Activated naive CD4-positive, alpha-beta T cell treated with anti-CD3 and anti-CD28 coated beads, Interleukin-2, amount 10 ng/mL, durations not matched to agents 7 days and 5 days (primary cell): ENCODE results near the gene DNAH14.
"Not testable (repeated sequence)": the region's sequence is repeated elsewhere in the genome, so short reads cannot be mapped to it uniquely, and the experiment has no call there.

ENCODE experiments used
- CTCF ChIA-PET: fragments of 350-600 bp; sonication (Branson Sonifier 250); formaldehyde crosslinking; loops from one replicate; lab custom pipeline; 2021; ENCODE audit warnings: antibody characterized with exemption; lab: Charles Lee
- DNase-seq: peaks from one replicate; pipeline ENCODE4 v3.0.0-alpha.2; 2020
- H3K27ac Mint-ChIP-seq: one replicate; pipeline ENCODE4 v1.8.0; 2021; ENCODE audit warnings: mild to moderate bottlenecking, moderate library complexity, mixed read lengths
- H3K27me3 Mint-ChIP-seq: one replicate; pipeline ENCODE4 v1.8.0; 2021; ENCODE audit warnings: mild to moderate bottlenecking, mixed read lengths
- H3K36me3 Mint-ChIP-seq: one replicate; pipeline ENCODE4 v1.8.0; 2021; ENCODE audit warnings: mixed read lengths
- H3K4me1 Mint-ChIP-seq: one replicate; pipeline ENCODE4 v1.8.0; 2021; ENCODE audit warnings: mixed read lengths
- H3K4me3 Mint-ChIP-seq: one replicate; pipeline ENCODE4 v1.8.0; 2021; ENCODE audit warnings: mild to moderate bottlenecking, moderate library complexity, mixed read lengths
- H3K9me3 Mint-ChIP-seq: one replicate; pipeline ENCODE4 v1.8.0; 2021; ENCODE audit warnings: mixed read lengths

DNAH14 gene

GRCh38 chr1:225355863-225356262 is 426.4 kb downstream of the DNAH14 start:
- CTCF ChIA-PET, result no interaction called here
- no peak for DNase-seq
- H3K36me3 Mint-ChIP-seq, result no peaks in the 10 kb centered on the region
- no peak overlapping the region for H3K4me3 Mint-ChIP-seq
- H3K27ac Mint-ChIP-seq, result no peak overlapping the region
- H3K27me3 Mint-ChIP-seq, result peaks cover 19% of the 10 kb centered on the region
- no peaks in the 10 kb centered on the region for H3K4me1 Mint-ChIP-seq
- no peaks in the 10 kb centered on the region for H3K9me3 Mint-ChIP-seq

- Mint-ChIP-seq H3K9me3 (no peaks in the 10 kb centered on the region), H3K4me3 (no peak overlapping the region), H3K27me3 (peaks cover 13% of the 10 kb centered on the region), H3K36me3 (no peaks in the 10 kb centered on the region), H3K4me1 (peaks cover 5% of the 10 kb centered on the region), H3K27ac (no peak overlapping the region)
- CTCF ChIA-PET, result no interaction called here
- no peak for DNase-seq
These were observed 430.6 kb downstream of the DNAH14 start for GRCh38 chr1:225360119-225360518.

GRCh38 chr1:225361176-225361575 is 431.7 kb downstream of the DNAH14 start:
- Mint-ChIP-seq H3K4me1 (peaks cover 5% of the 10 kb centered on the region), H3K27ac (no peak overlapping the region), H3K4me3 (no peak overlapping the region), H3K27me3 (peaks cover 10% of the 10 kb centered on the region), H3K36me3 (no peaks in the 10 kb centered on the region), H3K9me3 (no peaks in the 10 kb centered on the region)
- CTCF ChIA-PET, result no interaction called here
- DNase-seq, result no peak

- Mint-ChIP-seq H3K4me3 (no peak overlapping the region), H3K27ac (no peak overlapping the region), H3K9me3 (no peaks in the 10 kb centered on the region), H3K36me3 (no peaks in the 10 kb centered on the region), H3K4me1 (peaks cover 5% of the 10 kb centered on the region), H3K27me3 (peaks cover 5% of the 10 kb centered on the region)
- no peak for DNase-seq
- CTCF ChIA-PET, result interaction anchor here (0.6 kb wide), 1 partner anchor 29 kb away, joined by 3 read pairs; no protein-coding TSS in a partner anchor
These were observed 433.3 kb downstream of the DNAH14 start for GRCh38 chr1:225362805-225363204.

- CTCF ChIA-PET, result no interaction called here
- no peak overlapping the region for H3K4me3 Mint-ChIP-seq
- no peak for DNase-seq
- H3K27ac Mint-ChIP-seq, result no peak overlapping the region
- H3K27me3 Mint-ChIP-seq, result peaks cover 5% of the 10 kb centered on the region
- H3K9me3 Mint-ChIP-seq, result no peaks in the 10 kb centered on the region
- H3K4me1 Mint-ChIP-seq, result peaks cover 5% of the 10 kb centered on the region
- H3K36me3 Mint-ChIP-seq, result no peaks in the 10 kb centered on the region
These were observed 435.0 kb downstream of the DNAH14 start for GRCh38 chr1:225364439-225364838.

GRCh38 chr1:225366018-225366417 is 436.5 kb downstream of the DNAH14 start:
- H3K4me3 Mint-ChIP-seq, result no peak overlapping the region
- no peak for DNase-seq
- no peak overlapping the region for H3K27ac Mint-ChIP-seq
- CTCF ChIA-PET, result no interaction called here
- H3K27me3 Mint-ChIP-seq, result peaks cover 5% of the 10 kb centered on the region
- peaks cover 5% of the 10 kb centered on the region for H3K4me1 Mint-ChIP-seq
- no peaks in the 10 kb centered on the region for H3K9me3 Mint-ChIP-seq
- no peaks in the 10 kb centered on the region for H3K36me3 Mint-ChIP-seq

- Mint-ChIP-seq H3K27ac (no peak overlapping the region), H3K4me3 (no peak overlapping the region), H3K36me3 (no peaks in the 10 kb centered on the region), H3K9me3 (no peaks in the 10 kb centered on the region), H3K27me3 (peaks cover 5% of the 10 kb centered on the region), H3K4me1 (peaks cover 5% of the 10 kb centered on the region)
- no peak for DNase-seq
- CTCF ChIA-PET, result no interaction called here
These were observed 437.1 kb downstream of the DNAH14 start for GRCh38 chr1:225366552-225366951.

- H3K27ac Mint-ChIP-seq, result no peak overlapping the region
- H3K4me3 Mint-ChIP-seq, result no peak overlapping the region
- no peak for DNase-seq
- H3K4me1 Mint-ChIP-seq, result peaks cover 3% of the 10 kb centered on the region
- CTCF ChIA-PET, result no interaction called here
- H3K9me3 Mint-ChIP-seq, result no peaks in the 10 kb centered on the region
- H3K27me3 Mint-ChIP-seq, result peaks cover 6% of the 10 kb centered on the region
- H3K36me3 Mint-ChIP-seq, result no peaks in the 10 kb centered on the region
These were observed 438.6 kb downstream of the DNAH14 start for GRCh38 chr1:225368036-225368552.

GRCh38 chr1:225371366-225372010 is 442.0 kb downstream of the DNAH14 start:
- no peak overlapping the region for H3K27ac Mint-ChIP-seq
- H3K9me3 Mint-ChIP-seq, result no peaks in the 10 kb centered on the region
- H3K4me3 Mint-ChIP-seq, result no peak overlapping the region
- CTCF ChIA-PET, result no interaction called here
- no peaks in the 10 kb centered on the region for H3K4me1 Mint-ChIP-seq
- peaks cover 7% of the 10 kb centered on the region for H3K27me3 Mint-ChIP-seq
- no peak for DNase-seq
- H3K36me3 Mint-ChIP-seq, result no peaks in the 10 kb centered on the region

GRCh38 chr1:225373155-225373554 is 443.7 kb downstream of the DNAH14 start:
- H3K4me3 Mint-ChIP-seq, result no peak overlapping the region
- CTCF ChIA-PET, result no interaction called here

GRCh38 chr1:225374996-225375395 is 445.5 kb downstream of the DNAH14 start:
- Mint-ChIP-seq H3K36me3 (no peaks in the 10 kb centered on the region), H3K27ac (no peak overlapping the region)
- CTCF ChIA-PET, result no interaction called here

More at GRCh38 chr1:225373155-225373554, 443.7 kb downstream of the DNAH14 start:
- Mint-ChIP-seq H3K4me1 (no peaks in the 10 kb centered on the region), H3K27ac (no peak overlapping the region), H3K9me3 (no peaks in the 10 kb centered on the region), H3K27me3 (peaks cover 7% of the 10 kb centered on the region), H3K36me3 (no peaks in the 10 kb centered on the region)
- DNase-seq, result no peak

GRCh38 chr1:225378880-225379279 is 449.4 kb downstream of the DNAH14 start:
- Mint-ChIP-seq H3K36me3 (no peaks in the 10 kb centered on the region), H3K9me3 (no peaks in the 10 kb centered on the region), H3K27ac (no peak overlapping the region), H3K4me3 (no peak overlapping the region), H3K4me1 (peaks cover 3% of the 10 kb centered on the region), H3K27me3 (no peaks in the 10 kb centered on the region)
- no peak for DNase-seq
- CTCF ChIA-PET, result no interaction called here

More at GRCh38 chr1:225374996-225375395, 445.5 kb downstream of the DNAH14 start:
- Mint-ChIP-seq H3K9me3 (no peaks in the 10 kb centered on the region), H3K4me3 (no peak overlapping the region), H3K4me1 (peaks cover 2% of the 10 kb centered on the region), H3K27me3 (peaks cover 7% of the 10 kb centered on the region)
- no peak for DNase-seq

GRCh38 chr1:225380691-225381090 is 451.2 kb downstream of the DNAH14 start:
- Mint-ChIP-seq H3K4me3 (no peak overlapping the region), H3K4me1 (peaks cover 3% of the 10 kb centered on the region), H3K27ac (no peak overlapping the region), H3K36me3 (peaks cover 3% of the 10 kb centered on the region), H3K27me3 (no peaks in the 10 kb centered on the region), H3K9me3 (no peaks in the 10 kb centered on the region)
- CTCF ChIA-PET, result no interaction called here
- no peak for DNase-seq

- CTCF ChIA-PET, H3K9me3 Mint-ChIP-seq, DNase-seq, H3K4me1 Mint-ChIP-seq, H3K27me3 Mint-ChIP-seq, H3K4me3 Mint-ChIP-seq, H3K36me3 Mint-ChIP-seq, H3K27ac Mint-ChIP-seq: not testable (repeated sequence)
These were observed 457.4 kb downstream of the DNAH14 start for GRCh38 chr1:225386860-225387259.

- DNase-seq, result no peak
- Mint-ChIP-seq H3K9me3 (no peaks in the 10 kb centered on the region), H3K27ac (no peak overlapping the region), H3K4me3 (no peak overlapping the region), H3K4me1 (peaks cover 8% of the 10 kb centered on the region), H3K27me3 (no peaks in the 10 kb centered on the region), H3K36me3 (peaks cover 3% of the 10 kb centered on the region)
- CTCF ChIA-PET, result interaction anchor here (0.7 kb wide), 1 partner anchor 9 kb away, joined by 3 read pairs; no protein-coding TSS in a partner anchor
These were observed 458.9 kb downstream of the DNAH14 start for GRCh38 chr1:225388372-225388771.
